Activated CD8-positive, alpha-beta T cell treated with anti-CD3 and anti-CD28 coated beads, Interleukin-2, amount 10 ng/mL, durations not matched to agents 7 days and 5 days (primary cell): Measurements from ENCODE around the gene TSPEAR. TPM values are rescaled to one million over a fixed set of nuclear protein-coding genes. Genes with fewer than 3 reads are reported as not detected.
A peak's percentile ranks its signal among the peaks of the same experiment; 100 is the strongest.

Experiments
- ATAC-seq: fragments of 150-1000 bp; cut with Tn5 transposase; one replicate; pipeline ENCODE4 v1.10.0; 2021; ENCODE audit warnings: moderate library complexity
- CTCF ChIA-PET: fragments of 350-600 bp; sonication (Branson Sonifier 250); formaldehyde crosslinking; loops from one replicate; lab custom pipeline; 2021; ENCODE audit warnings: antibody characterized with exemption; lab: Charles Lee
- POLR2A ChIA-PET: fragments of 350-600 bp; sonication (Branson Sonifier 250); formaldehyde crosslinking; loops from one replicate; lab custom pipeline; 2021; ENCODE audit warnings: antibody characterized with exemption; lab: Charles Lee
- DNase-seq: peaks from one replicate; pipeline ENCODE4 v3.0.0-alpha.2; 2020
- H3K27ac Mint-ChIP-seq: one replicate; pipeline ENCODE4 v1.8.0; 2021; ENCODE audit warnings: mild to moderate bottlenecking, mixed read lengths
- H3K27me3 Mint-ChIP-seq: one replicate; pipeline ENCODE4 v1.8.0; 2021; ENCODE audit warnings: low read depth, mixed read lengths
- H3K36me3 Mint-ChIP-seq: one replicate; pipeline ENCODE4 v1.8.0; 2021; ENCODE audit warnings: low read depth, mixed read lengths
- H3K4me1 Mint-ChIP-seq: one replicate; pipeline ENCODE4 v1.8.0; 2021; ENCODE audit warnings: low read depth, mixed read lengths
- H3K4me3 Mint-ChIP-seq: one replicate; pipeline ENCODE4 v1.8.0; 2021; ENCODE audit warnings: mild to moderate bottlenecking, mixed read lengths
- H3K9me3 Mint-ChIP-seq: one replicate; pipeline ENCODE4 v1.8.0; 2022; ENCODE audit warnings: mixed read lengths; ENCODE audit not compliant: insufficient read depth
- total RNA-seq, 2 experiments: library from RNA; stranded (reverse); gene quantifications; one replicate each; pipeline ENCODE4 v1.2.3, GENCODE V29; 2021

TSPEAR gene
- total RNA-seq, 2 experiments from 2014 or later = not detected

- H3K4me1 Mint-ChIP-seq = no peaks in the 10 kb centered on the region
- CTCF ChIA-PET = interaction anchor here (1.1 kb wide), 1 partner anchor 334 kb away, joined by 4 read pairs; no protein-coding TSS in a partner anchor
- H3K9me3 Mint-ChIP-seq = no peaks in the 10 kb centered on the region
- H3K27me3 Mint-ChIP-seq = no peaks in the 10 kb centered on the region
- H3K27ac Mint-ChIP-seq = no peak overlapping the region
- no peak for ATAC-seq
- H3K36me3 Mint-ChIP-seq = no peaks in the 10 kb centered on the region
- POLR2A ChIA-PET = no interaction called here
- H3K4me3 Mint-ChIP-seq = no peak overlapping the region
- DNase-seq = no peak
These were observed 251.5 kb downstream of the TSPEAR start for GRCh38 chr21:44459712-44460440.

- H3K9me3 Mint-ChIP-seq = peaks cover 5% of the 10 kb centered on the region
- CTCF ChIA-PET = interaction anchor here (1.1 kb wide), 1 partner anchor 334 kb away, joined by 4 read pairs; no protein-coding TSS in a partner anchor
- DNase-seq (no peak), ATAC-seq (no peak)
- H3K4me3 Mint-ChIP-seq = no peak overlapping the region
- POLR2A ChIA-PET = no interaction called here
- H3K27me3 Mint-ChIP-seq = peaks cover 5% of the 10 kb centered on the region
- no peaks in the 10 kb centered on the region for H3K36me3 Mint-ChIP-seq
- no peak overlapping the region for H3K27ac Mint-ChIP-seq
- peaks cover 6% of the 10 kb centered on the region for H3K4me1 Mint-ChIP-seq
These were observed 252.2 kb downstream of the TSPEAR start for GRCh38 chr21:44458971-44459711.

DNA sequence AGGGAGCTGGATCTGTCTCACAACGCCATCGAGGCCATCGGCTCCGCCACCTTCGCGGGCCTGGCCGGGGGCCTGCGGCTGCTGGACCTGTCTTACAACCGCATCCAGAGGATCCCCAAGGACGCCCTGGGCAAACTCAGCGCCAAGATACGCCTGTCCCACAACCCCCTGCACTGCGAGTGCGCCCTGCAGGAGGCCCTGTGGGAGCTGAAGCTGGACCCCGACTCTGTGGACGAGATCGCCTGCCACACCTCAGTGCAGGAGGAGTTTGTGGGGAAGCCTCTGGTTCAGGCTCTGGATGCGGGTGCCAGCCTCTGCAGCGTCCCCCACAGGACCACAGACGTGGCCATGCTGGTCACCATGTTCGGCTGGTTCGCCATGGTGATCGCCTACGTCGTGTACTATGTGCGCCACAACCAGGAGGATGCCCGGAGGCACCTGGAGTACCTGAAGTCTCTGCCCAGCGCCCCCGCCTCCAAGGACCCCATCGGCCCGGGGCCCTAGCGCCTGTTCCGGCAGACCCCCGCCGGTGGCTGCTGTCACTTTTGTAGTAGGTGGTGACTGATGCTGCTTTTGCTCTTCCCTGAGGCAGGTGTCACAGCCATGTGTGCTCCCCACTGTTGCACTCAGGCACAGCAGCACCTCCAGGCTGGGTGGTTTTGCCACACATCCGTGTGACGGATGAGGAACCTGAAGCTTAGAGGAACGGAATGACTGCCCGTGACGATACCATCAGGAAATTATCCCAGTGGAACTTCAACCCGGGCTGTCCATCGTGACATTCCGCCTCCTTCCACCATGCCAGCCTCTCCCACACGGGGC lies 254.2 kb downstream of the TSPEAR start:
- Mint-ChIP-seq H3K9me3 (peaks cover 6% of the 10 kb centered on the region), H3K4me3 (peak overlapping the region; percentile 64), H3K27me3 (peaks cover 12% of the 10 kb centered on the region), H3K36me3 (peaks cover 2% of the 10 kb centered on the region), H3K27ac (no peak overlapping the region), H3K4me1 (peaks cover 6% of the 10 kb centered on the region)
- POLR2A ChIA-PET = no interaction called here
- ATAC-seq (no peak), DNase-seq (no peak)
- CTCF ChIA-PET = interaction anchor here (1.3 kb wide), 1 partner anchor 343 kb away, joined by 3 read pairs; no protein-coding TSS in a partner anchor

DNA sequence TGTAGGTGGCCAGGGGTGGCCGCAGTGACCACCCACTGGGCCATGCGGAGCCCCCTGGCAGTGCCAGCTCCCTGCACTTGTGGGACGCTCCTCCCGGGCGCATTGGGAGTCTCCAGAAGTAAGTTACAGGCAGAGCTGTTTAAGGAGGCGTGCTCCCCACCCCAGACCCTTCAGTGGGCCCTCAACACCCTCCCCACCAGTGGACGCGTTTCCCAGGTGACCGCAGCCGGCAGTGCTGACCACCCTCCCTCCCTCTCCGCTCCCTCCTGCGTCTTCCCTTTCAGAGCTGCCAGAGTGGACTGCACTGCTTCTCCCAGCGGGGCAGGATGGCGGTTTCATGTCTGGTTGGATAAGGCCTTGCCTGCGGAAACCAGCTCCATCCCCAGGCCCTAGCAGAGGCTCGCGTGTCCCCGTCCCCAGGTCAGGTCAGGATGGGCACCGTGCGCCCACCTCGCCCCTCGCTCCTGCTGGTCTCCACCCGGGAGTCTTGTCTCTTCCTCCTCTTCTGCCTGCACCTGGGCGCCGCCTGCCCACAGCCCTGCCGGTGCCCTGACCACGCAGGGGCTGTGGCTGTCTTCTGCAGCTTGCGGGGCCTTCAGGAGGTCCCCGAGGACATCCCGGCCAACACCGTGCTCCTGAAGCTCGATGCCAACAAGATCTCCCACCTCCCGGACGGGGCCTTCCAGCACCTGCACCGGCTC lies 255.0 kb downstream of the TSPEAR start:
- peaks cover 2% of the 10 kb centered on the region for H3K36me3 Mint-ChIP-seq
- H3K27me3 Mint-ChIP-seq = peaks cover 17% of the 10 kb centered on the region
- no peak for DNase-seq
- ATAC-seq = no peak
- CTCF ChIA-PET = interaction anchor here (1.3 kb wide), 1 partner anchor 344 kb away, joined by 3 read pairs; no protein-coding TSS in a partner anchor
- peaks cover 6% of the 10 kb centered on the region for H3K9me3 Mint-ChIP-seq
- peaks cover 6% of the 10 kb centered on the region for H3K4me1 Mint-ChIP-seq
- H3K4me3 Mint-ChIP-seq = peak overlapping the region; percentile 64
- H3K27ac Mint-ChIP-seq = no peak overlapping the region
- POLR2A ChIA-PET = interaction anchor here (1.1 kb wide), 1 partner anchor 101 kb away, joined by 3 read pairs; no protein-coding TSS in a partner anchor

- Mint-ChIP-seq H3K4me3 (peak overlapping the region; percentile 78), H3K27ac (peak overlapping the region; percentile 52), H3K27me3 (peaks cover 19% of the 10 kb centered on the region), H3K9me3 (peaks cover 6% of the 10 kb centered on the region), H3K36me3 (peaks cover 2% of the 10 kb centered on the region), H3K4me1 (peaks cover 6% of the 10 kb centered on the region)
- ChIA-PET POLR2A (interaction anchor here (1.1 kb wide), 1 partner anchor 100 kb away, joined by 3 read pairs; no protein-coding TSS in a partner anchor), CTCF (interaction anchor here (0.8 to 0.9 kb wide), 2 partner anchors 24 to 338 kb away, joined by 3 read pairs; no protein-coding TSS in a partner anchor)
- DNase-seq = peak; percentile 64
- ATAC-seq = peak; percentile 64
These were observed 255.7 kb downstream of the TSPEAR start for GRCh38 chr21:44455524-44456213.

GRCh38 chr21:44454747-44455523 lies 256.4 kb downstream of the TSPEAR start, which contains the start of gene LRRC3:
LRRC3 (plus strand) TSS chr21:44455510; CDS start chr21:44456645, 1,135 bp downstream.
- H3K36me3 Mint-ChIP-seq = peaks cover 2% of the 10 kb centered on the region
- DNase-seq (peak; percentile 88), ATAC-seq (peak; percentile 68)
- ChIA-PET CTCF (interaction anchor here (0.8 to 0.9 kb wide), 2 partner anchors 25 to 339 kb away, joined by 3 read pairs; no protein-coding TSS in a partner anchor), POLR2A (no interaction called here)
- peak within 1 kb of the TSS; percentile 52 for H3K27ac Mint-ChIP-seq
- H3K9me3 Mint-ChIP-seq = peaks cover 6% of the 10 kb centered on the region
- peak within 1 kb of the TSS; percentile 78 for H3K4me3 Mint-ChIP-seq
- H3K27me3 Mint-ChIP-seq = peaks cover 21% of the 10 kb centered on the region
- H3K4me1 Mint-ChIP-seq = peaks cover 6% of the 10 kb centered on the region

DNA sequence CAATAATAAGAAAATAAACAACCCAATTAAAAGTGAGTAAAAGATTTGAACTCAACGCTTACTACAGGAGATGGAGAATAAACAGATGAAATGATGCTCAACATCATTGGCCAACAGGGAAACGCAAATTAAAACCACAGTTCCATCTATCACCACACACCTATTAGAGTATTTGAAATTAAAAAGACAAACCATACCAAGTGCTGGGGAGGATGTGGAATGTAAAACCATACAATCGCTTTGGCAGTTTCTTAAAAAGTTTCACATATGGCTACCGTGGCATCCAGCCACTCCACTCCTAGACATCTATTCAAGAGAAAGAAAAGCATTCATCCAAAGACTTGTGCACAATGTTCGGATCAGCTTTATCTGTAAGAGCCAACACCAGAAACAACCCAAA lies 257.3 kb downstream of the TSPEAR start:
- no peak for ATAC-seq
- Mint-ChIP-seq H3K9me3 (peaks cover 6% of the 10 kb centered on the region), H3K36me3 (peaks cover 2% of the 10 kb centered on the region), H3K4me3 (peak overlapping the region; percentile 49), H3K4me1 (peaks cover 6% of the 10 kb centered on the region), H3K27ac (no peak overlapping the region), H3K27me3 (peaks cover 21% of the 10 kb centered on the region)
- POLR2A ChIA-PET = interaction anchor here (0.6 kb wide), 1 partner anchor 210 kb away, joined by 3 read pairs; no protein-coding TSS in a partner anchor
- CTCF ChIA-PET = no interaction called here
- DNase-seq = no peak

DNA sequence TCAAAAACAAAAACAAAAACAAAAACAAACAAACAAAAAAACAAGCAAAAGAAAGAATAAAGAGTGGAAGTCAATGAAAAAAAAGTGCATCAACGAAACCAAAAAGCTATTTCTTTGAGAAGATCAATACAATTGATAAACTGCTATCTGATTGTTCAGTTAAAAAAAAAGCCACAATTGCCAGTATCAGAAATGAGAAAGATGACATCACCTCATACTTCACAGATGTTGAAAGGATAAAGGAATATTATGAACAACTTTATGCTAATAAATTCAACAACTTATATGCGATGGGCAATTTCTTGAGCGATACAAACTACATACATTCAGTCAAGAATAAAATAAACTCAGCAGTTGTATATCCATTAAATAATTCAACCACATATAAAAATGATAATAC lies 258.3 kb downstream of the TSPEAR start:
- POLR2A ChIA-PET = no interaction called here
- no peak overlapping the region for H3K4me3 Mint-ChIP-seq
- CTCF ChIA-PET = no interaction called here
- H3K9me3 Mint-ChIP-seq = peaks cover 6% of the 10 kb centered on the region
- H3K36me3 Mint-ChIP-seq = peaks cover 2% of the 10 kb centered on the region
- peaks cover 6% of the 10 kb centered on the region for H3K4me1 Mint-ChIP-seq
- H3K27me3 Mint-ChIP-seq = peaks cover 24% of the 10 kb centered on the region
- DNase-seq (no peak), ATAC-seq (no peak)
- H3K27ac Mint-ChIP-seq = no peak overlapping the region

GRCh38 chr21:44450999-44451398 lies 260.4 kb downstream of the TSPEAR start:
- DNase-seq (no peak), ATAC-seq (no peak)
- H3K4me3 Mint-ChIP-seq = no peak overlapping the region
- no peak overlapping the region for H3K27ac Mint-ChIP-seq
- H3K9me3 Mint-ChIP-seq = peaks cover 6% of the 10 kb centered on the region
- ChIA-PET POLR2A (no interaction called here), CTCF (no interaction called here)
- peaks cover 6% of the 10 kb centered on the region for H3K4me1 Mint-ChIP-seq
- H3K27me3 Mint-ChIP-seq = peaks cover 29% of the 10 kb centered on the region
- peaks cover 2% of the 10 kb centered on the region for H3K36me3 Mint-ChIP-seq

DNA sequence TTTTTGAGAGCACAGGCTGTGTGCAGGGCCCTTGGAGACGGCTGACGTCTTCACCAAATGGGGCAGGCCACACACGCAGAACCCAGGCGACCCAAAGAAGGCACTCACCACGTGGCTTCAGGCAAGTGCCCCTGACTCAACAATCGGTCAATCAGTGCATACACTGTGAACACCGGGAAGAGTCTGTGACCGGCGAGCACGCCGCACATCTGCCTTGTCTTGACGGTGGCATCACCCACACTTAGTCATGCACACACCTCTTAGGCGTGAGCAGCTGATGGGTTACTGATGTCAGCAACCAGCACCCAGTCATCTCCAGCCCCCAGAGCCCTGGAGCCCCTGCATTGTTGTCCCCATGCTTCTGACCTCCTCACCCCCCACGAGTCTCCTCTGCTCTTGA lies 261.0 kb downstream of the TSPEAR start:
- H3K9me3 Mint-ChIP-seq = peaks cover 6% of the 10 kb centered on the region
- H3K27me3 Mint-ChIP-seq = peaks cover 29% of the 10 kb centered on the region
- H3K36me3 Mint-ChIP-seq = peaks cover 2% of the 10 kb centered on the region
- ChIA-PET CTCF (no interaction called here), POLR2A (no interaction called here)
- H3K27ac Mint-ChIP-seq = no peak overlapping the region
- H3K4me3 Mint-ChIP-seq = no peak overlapping the region
- peaks cover 6% of the 10 kb centered on the region for H3K4me1 Mint-ChIP-seq
- ATAC-seq (no peak), DNase-seq (no peak)
